HS-27A (cell line): ENCODE measurements around the gene FREM2.

Experiments used
- DNase-seq: peaks from one replicate; pipeline ENCODE4 v3.0.0-alpha.2; 2012; ENCODE audit warnings: low read depth, missing footprints

FREM2 gene

GRCh38 chr13:38898481-38898880, 211.6 kb downstream of the FREM2 start:
- DNase-seq = no peak

GRCh38 chr13:38899571-38899970, 212.7 kb downstream of the FREM2 start:
- DNase-seq = no peak

GRCh38 chr13:38900188-38900587, 213.3 kb downstream of the FREM2 start:
- DNase-seq = no peak

- DNase-seq = no peak
These were observed 215.7 kb downstream of the FREM2 start for GRCh38 chr13:38902551-38902950.

- no peak for DNase-seq
These were observed 218.2 kb downstream of the FREM2 start for GRCh38 chr13:38905081-38905480.

GRCh38 chr13:38905861-38906260, 219.0 kb downstream of the FREM2 start:
- no peak for DNase-seq

GRCh38 chr13:38908574-38908973, 221.7 kb downstream of the FREM2 start:
- DNase-seq = no peak

GRCh38 chr13:38914070-38914469, 227.2 kb downstream of the FREM2 start:
- no peak for DNase-seq

- no peak for DNase-seq
These were observed 234.2 kb downstream of the FREM2 start for GRCh38 chr13:38921081-38921480.

GRCh38 chr13:38922170-38922569, 235.3 kb downstream of the FREM2 start:
- DNase-seq = no peak

- DNase-seq = no peak
These were observed 246.9 kb downstream of the FREM2 start for GRCh38 chr13:38933786-38934185.
